Renal pelvis (tissue), 4 donors: Measurements from ENCODE around the gene LIPE. TPM values are rescaled to one million over a fixed set of nuclear protein-coding genes. Genes with fewer than 3 reads are reported as not detected.

ENCODE experiments used
- DNase-seq: peaks from one replicate; pipeline ENCODE4 v3.0.0-alpha.2; 2013
- polyA plus RNA-seq, 3 donors: library from polyadenylated mRNA; unstranded; fragments of 120-200 nt; gene quantifications; one replicate each; pipeline ENCODE4 v1.2.1, GENCODE V29; 2013; ENCODE audit not compliant: insufficient read length in 3 of 3

LIPE gene
- polyA plus RNA-seq, 3 donors = 12.3 to 15.0 (median 13.5) TPM

DNA sequence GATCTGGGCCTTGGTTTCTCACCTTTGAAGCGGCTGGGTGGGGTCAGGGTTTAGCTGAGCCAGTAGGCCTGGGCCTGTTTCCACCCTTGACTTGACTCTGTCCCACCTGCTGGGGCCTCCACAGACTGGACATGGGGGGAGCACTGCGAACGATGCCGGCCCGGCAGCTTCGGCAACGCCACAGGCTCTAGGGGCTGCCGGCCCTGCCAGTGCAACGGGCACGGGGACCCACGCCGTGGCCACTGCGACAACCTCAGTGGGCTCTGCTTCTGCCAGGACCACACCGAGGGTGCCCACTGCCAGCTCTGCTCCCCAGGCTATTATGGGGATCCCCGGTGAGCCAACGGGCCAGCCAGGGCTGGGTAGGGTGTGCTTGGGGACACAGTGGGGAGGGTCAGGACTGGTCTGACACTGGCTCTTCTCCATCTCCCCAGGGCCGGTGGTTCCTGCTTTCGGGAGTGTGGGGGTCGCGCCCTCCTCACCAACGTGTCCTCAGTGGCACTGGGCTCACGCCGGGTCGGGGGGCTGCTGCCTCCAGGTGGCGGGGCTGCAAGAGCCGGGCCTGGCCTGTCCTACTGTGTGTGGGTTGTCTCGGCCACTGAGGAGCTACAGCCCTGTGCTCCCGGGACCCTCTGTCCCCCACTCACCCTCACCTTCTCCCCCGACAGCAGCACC lies 73.7 kb downstream of the LIPE start:
- no peak for DNase-seq

DNA sequence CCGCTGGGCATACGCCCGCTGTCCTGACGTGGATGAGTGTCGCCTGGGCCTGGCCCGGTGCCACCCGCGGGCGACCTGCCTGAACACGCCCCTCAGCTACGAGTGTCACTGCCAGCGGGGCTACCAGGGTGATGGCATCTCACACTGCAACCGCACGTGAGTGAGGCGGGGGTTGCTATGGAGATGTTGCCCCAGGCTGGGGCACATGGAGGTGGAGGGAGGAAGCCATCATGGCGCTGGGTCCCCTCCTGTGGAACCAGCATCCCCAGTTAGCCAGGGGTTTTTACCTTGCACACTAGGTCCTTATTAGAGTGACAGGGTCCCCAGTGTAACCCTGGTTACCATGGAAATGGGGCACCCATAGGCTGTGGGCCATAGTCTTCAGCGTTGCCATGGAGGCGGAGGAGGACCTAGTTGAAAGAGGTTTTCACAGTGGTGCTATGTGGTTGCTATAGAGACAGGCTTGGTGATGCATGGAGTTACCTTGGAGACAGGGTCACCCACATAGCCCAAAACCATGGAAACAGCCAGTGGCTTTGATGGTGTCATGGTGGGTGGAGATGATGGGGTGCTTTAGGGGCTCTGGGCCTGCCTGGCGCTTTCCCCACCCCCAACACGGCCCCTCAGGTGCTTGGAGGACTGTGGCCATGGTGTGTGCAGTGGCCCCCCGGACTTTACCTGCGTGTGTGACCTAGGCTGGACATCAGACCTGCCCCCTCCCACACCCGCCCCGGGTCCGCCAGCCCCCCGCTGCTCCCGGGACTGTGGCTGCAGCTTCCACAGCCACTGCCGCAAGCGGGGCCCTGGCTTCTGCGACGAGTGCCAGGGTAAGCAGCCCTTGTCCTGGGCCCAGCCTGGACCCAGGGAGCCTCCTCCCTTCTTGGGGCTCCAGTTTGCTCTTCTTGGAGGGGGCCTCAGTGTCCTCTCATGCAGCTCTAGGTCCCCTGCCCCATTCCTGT lies 74.6 kb downstream of the LIPE start:
- DNase-seq = peak; percentile 51

Other genes with a start within 250 kb of the LIPE start
- 10 to 100 TPM; 27.9 to 32.9 (median 30.4) TPM for gene DEDD2, start 209.7 kb downstream of the LIPE start, polyA plus RNA-seq
- 10 to 100 TPM in 1 of 3 donors, 1 to 10 TPM in 2; 9.2 to 10.2 (median 9.3) TPM for gene ZNF526, start 207.1 kb downstream of the LIPE start, polyA plus RNA-seq
- gene GSK3A, start 184.8 kb downstream of the LIPE start, polyA plus RNA-seq = 10 to 100 TPM; 70.3 to 85.9 (median 84.1) TPM
- gene ERF, start 172.3 kb downstream of the LIPE start, polyA plus RNA-seq = 10 to 100 TPM; 74.2 to 96.3 (median 86.2) TPM
- 10 to 100 TPM; 59.3 to 72.5 (median 68.2) TPM for gene CIC, start 158.1 kb downstream of the LIPE start, polyA plus RNA-seq
- 1 to 10 TPM; 1.9 to 2.9 (median 2.2) TPM for gene PRR19, start 125.3 kb downstream of the LIPE start, polyA plus RNA-seq
- 100 to 1,000 TPM in 1 of 3 donors, 10 to 100 TPM in 2; 79.4 to 107 (median 98.2) TPM for gene PAFAH1B3, start 124.8 kb downstream of the LIPE start, polyA plus RNA-seq
- gene TMEM145, start 114.1 kb downstream of the LIPE start, polyA plus RNA-seq = 1 to 10 TPM in 2 of 3 donors, under 1 TPM in 1; 0.67 to 1.5 (median 1.1) TPM
- gene MEGF8, start 101.8 kb downstream of the LIPE start, polyA plus RNA-seq = 10 to 100 TPM; 43.0 to 45.6 (median 43.8) TPM
- gene CNFN, start 37.1 kb downstream of the LIPE start, polyA plus RNA-seq = 1 to 10 TPM in 2 of 3 donors, under 1 TPM in 1; 0.59 to 2.1 (median 2.0) TPM
- gene CXCL17, start 15.6 kb upstream of the LIPE start, polyA plus RNA-seq = under 1 TPM in 2 of 3 donors, not detected in 1; 0.11 to 0.22 TPM
- gene CEACAM1, start 101.1 kb upstream of the LIPE start, polyA plus RNA-seq = 10 to 100 TPM in 2 of 3 donors, 1 to 10 TPM in 1; 7.7 to 17.6 (median 16.5) TPM
- under 1 TPM; 0.08 to 0.15 (median 0.13) TPM for gene CEACAM8, start 167.5 kb upstream of the LIPE start, polyA plus RNA-seq